Lower lobe of right lung (tissue), 2 donors: ENCODE measurements around the gene AADACL3. TPM values are rescaled to one million over a fixed set of nuclear protein-coding genes. Genes with fewer than 3 reads are reported as not detected.

Experiments
- ATAC-seq, 2 donors: fragments of 200-7000 bp; cut with Tn5 transposase; one replicate each; pipeline ENCODE4 v1.9.1; 2020 to 2022; ENCODE audit warnings: mild to moderate bottlenecking in 2 of 2, moderate library complexity in 2 of 2
- DNase-seq: peaks from one replicate; pipeline ENCODE4 v3.0.0-alpha.2; 2020
- H3K27ac ChIP-seq: fragments of 200-600 bp; one replicate; pipeline ENCODE4 v1.8.0; 2022
- H3K27me3 ChIP-seq: fragments of 200-600 bp; one replicate; pipeline ENCODE4 v1.8.0; 2022; ENCODE audit warnings: low read depth
- H3K36me3 ChIP-seq: fragments of 200-600 bp; one replicate; pipeline ENCODE4 v1.8.0; 2022; ENCODE audit warnings: mild to moderate bottlenecking
- H3K4me1 ChIP-seq: fragments of 200-600 bp; one replicate; pipeline ENCODE4 v1.8.0; 2022
- H3K4me3 ChIP-seq: fragments of 200-600 bp; one replicate; pipeline ENCODE4 v1.8.0; 2022; ENCODE audit warnings: mild to moderate bottlenecking
- H3K9me3 ChIP-seq: fragments of 200-600 bp; one replicate; pipeline ENCODE4 v1.8.0; 2022
- intact Hi-C: fragments of 100-400 bp; cut with DNase I; formaldehyde crosslinking; loops from one replicate; pipeline ENCODE4 v1.11.0; 2022
- total RNA-seq: library from RNA; stranded (reverse); fragmentation: NEBNext Ultra II Directional; extraction: Animal tissue kit (Norgen Biotek cat#: 25700); gene quantifications from one replicate; pipeline ENCODE4 v1.2.1, GENCODE V29; 2021
- TF ChIP-seq, protein P1 (sequence below): fragments of 200-600 bp; IDR thresholded peaks from one replicate; pipeline ENCODE4 v1.8.0; 2022; ENCODE audit warnings: antibody characterized with exemption, mild to moderate bottlenecking
- donor health status: DM: no; HTN: yes; CAD: no; lungs with severe emphysema.

The AADACL3 gene
- total RNA-seq, 1 donor from 2014 or later: not detected

DNA sequence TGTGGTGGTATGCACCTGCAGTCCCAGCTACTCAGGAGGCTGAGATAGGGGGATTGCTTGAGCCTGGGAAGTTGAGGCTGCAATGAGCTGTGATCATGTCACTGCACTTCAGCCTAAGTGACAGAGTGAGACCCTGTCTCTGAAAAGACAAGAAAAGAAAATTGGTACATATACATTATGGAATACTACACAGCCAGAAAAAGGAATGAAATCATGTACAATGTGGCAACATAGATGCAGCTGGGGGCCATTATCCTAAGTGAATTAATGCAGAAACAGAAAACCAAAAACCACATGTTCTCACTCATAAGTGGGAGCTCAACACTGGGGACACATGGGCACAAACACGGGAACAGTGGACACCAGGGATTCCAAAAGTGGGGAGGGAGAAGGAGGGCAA is 23.0 kb downstream of the AADACL3 start:
- Histone ChIP-seq H3K9me3 (no peaks in the 10 kb centered on the region), H3K4me3 (no peak overlapping the region), H3K27me3 (peaks cover 5% of the 10 kb centered on the region), H3K36me3 (no peaks in the 10 kb centered on the region), H3K4me1 (no peaks in the 10 kb centered on the region), H3K27ac (no peak overlapping the region)
- no peak for DNase-seq
- ATAC-seq: no peak
- intact Hi-C loops: no loop called here
- TF ChIP-seq, protein P1, sequence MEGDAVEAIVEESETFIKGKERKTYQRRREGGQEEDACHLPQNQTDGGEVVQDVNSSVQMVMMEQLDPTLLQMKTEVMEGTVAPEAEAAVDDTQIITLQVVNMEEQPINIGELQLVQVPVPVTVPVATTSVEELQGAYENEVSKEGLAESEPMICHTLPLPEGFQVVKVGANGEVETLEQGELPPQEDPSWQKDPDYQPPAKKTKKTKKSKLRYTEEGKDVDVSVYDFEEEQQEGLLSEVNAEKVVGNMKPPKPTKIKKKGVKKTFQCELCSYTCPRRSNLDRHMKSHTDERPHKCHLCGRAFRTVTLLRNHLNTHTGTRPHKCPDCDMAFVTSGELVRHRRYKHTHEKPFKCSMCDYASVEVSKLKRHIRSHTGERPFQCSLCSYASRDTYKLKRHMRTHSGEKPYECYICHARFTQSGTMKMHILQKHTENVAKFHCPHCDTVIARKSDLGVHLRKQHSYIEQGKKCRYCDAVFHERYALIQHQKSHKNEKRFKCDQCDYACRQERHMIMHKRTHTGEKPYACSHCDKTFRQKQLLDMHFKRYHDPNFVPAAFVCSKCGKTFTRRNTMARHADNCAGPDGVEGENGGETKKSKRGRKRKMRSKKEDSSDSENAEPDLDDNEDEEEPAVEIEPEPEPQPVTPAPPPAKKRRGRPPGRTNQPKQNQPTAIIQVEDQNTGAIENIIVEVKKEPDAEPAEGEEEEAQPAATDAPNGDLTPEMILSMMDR: no peak

DNA sequence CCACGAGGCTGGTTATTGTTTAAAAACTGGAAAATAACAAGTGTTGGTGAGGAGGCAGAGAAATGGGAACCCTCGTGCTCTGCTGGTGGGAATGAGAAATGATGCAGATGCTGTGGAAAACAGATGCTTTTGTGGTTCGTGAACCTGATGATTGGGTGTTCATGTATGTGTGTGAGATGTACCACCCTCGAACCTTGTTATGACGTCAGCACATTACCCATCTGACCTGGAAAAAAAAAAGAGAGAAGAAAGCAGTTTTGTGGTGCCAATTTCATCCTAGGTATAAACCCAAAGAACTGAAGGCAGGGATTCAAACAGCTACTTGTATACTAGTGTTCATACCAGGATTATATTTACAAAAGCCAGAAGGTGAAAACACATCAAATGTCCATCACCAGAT is 23.7 kb downstream of the AADACL3 start:
- H3K27me3 ChIP-seq: peaks cover 5% of the 10 kb centered on the region
- H3K9me3 ChIP-seq: no peaks in the 10 kb centered on the region
- ATAC-seq: no peak
- DNase-seq: no peak
- no peak overlapping the region for H3K4me3 ChIP-seq
- no peak overlapping the region for H3K27ac ChIP-seq
- TF ChIP-seq, protein P1: no peak
- intact Hi-C loops: no loop called here
- H3K4me1 ChIP-seq: no peaks in the 10 kb centered on the region
- no peaks in the 10 kb centered on the region for H3K36me3 ChIP-seq

DNA sequence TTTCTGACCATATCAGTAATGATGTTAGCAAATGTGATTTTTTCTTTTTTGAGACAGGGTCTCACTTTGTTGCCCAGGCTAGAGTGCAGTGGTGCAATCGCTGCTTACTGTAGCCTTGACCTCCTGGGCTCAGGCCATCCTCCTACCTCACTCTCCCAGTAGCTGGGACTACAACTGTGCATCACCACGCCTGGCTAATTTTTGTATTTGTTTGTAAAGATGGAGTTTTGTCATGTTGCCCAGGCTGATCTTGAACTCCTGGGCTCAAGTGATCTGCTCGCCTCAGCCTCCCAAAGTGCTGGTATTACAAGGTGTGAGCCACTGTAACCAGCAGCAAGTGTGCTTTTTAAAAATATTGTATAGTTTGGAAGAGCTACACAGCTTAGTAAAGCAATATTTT is 26.0 kb downstream of the AADACL3 start:
- H3K4me3 ChIP-seq: no peak overlapping the region
- DNase-seq (no peak), ATAC-seq (no peak)

DNA sequence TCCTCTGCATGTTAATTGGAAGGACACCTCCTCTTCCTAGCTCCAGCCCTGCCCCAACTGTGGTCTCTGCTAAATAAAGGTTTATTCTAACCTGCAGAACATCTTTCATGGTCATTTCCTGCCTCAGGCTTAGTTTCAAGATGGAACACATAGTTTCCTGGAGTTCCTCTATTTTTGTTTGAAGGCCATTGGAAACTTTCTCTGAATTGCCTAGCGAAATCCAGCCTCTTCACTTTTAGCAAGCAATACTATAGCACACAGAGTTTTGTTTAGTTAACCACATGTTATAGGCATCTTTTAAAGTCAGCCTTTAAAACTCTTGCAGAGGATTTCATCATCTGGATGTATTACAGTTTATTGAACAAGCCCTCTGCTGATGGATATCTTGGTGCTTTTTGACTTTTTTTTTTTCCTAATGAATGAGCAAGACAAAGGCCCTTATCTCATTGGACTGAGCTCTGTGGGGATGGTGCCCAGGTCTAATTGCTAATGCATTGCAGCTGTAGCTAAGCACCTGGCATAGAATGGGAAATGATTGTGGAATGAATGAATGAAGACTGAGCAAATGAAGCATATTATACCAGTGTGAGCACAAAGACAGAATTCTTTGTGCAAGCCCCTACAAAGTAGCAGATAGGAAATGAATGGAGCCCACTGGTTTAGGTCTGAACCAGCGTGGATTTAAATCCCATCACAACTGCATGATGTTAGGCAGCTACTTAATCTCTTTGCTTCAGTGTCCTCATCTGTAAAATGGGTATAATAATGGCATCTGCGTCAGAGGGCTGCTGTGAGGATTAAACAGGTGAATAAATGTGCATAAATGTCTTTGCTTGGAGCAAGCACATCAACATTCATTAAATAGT is 29.4 kb downstream of the AADACL3 start:
- intact Hi-C loops: no loop called here
- Histone ChIP-seq H3K27ac (no peak overlapping the region), H3K4me3 (no peak overlapping the region), H3K36me3 (no peaks in the 10 kb centered on the region), H3K4me1 (no peaks in the 10 kb centered on the region), H3K27me3 (no peaks in the 10 kb centered on the region), H3K9me3 (peaks cover 14% of the 10 kb centered on the region)
- TF ChIP-seq, protein P1: no peak
- ATAC-seq: no peak
- DNase-seq: no peak

More for the DNA sequence above, 26.0 kb downstream of the AADACL3 start:
- TF ChIP-seq, protein P1: no peak
- H3K4me1 ChIP-seq: no peaks in the 10 kb centered on the region
- H3K27me3 ChIP-seq: no peaks in the 10 kb centered on the region
- intact Hi-C loops: no loop called here
- no peaks in the 10 kb centered on the region for H3K9me3 ChIP-seq
- no peak overlapping the region for H3K27ac ChIP-seq
- H3K36me3 ChIP-seq: no peaks in the 10 kb centered on the region

DNA sequence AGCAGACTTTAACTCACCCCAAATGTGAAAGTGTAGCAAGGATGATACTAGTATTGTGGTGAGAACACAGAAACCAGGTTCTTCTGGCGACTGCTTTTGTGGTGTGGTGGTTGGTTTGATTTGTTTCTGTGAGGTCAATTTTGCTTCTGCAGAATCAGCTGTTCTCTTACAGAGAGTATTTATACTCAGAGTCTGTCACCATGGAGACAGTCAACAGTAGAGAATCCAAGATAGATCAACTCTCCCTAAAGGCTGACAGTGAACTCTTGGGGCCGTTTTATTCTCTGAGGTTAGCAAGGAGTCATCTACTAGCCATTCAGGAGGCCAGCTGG is 30.0 kb downstream of the AADACL3 start, which contains the start of gene CFAP107:
TSS of gene CFAP107 (plus strand) at position 209 of the 332 bp plus-strand sequence. CDS start 231 bp downstream, outside the sequence.
- ATAC-seq: no peak
- no peaks in the 10 kb centered on the region for H3K36me3 ChIP-seq
- H3K27ac ChIP-seq: no peak within 1 kb of the TSS
- TF ChIP-seq, protein P1: no peak
- H3K4me1 ChIP-seq: no peaks in the 10 kb centered on the region
- no peak for DNase-seq
- H3K4me3 ChIP-seq: no peak within 1 kb of the TSS
- no peaks in the 10 kb centered on the region for H3K27me3 ChIP-seq
- intact Hi-C loops: no loop called here
- H3K9me3 ChIP-seq: peaks cover 14% of the 10 kb centered on the region
